ENCODE results near the gene SYS1. TPM values are rescaled to one million over a fixed set of nuclear protein-coding genes. Genes with fewer than 3 reads are reported as not detected.

Gene SYS1
- total RNA-seq, 1 donor from 2014 or later: 25.7 TPM

DNA sequence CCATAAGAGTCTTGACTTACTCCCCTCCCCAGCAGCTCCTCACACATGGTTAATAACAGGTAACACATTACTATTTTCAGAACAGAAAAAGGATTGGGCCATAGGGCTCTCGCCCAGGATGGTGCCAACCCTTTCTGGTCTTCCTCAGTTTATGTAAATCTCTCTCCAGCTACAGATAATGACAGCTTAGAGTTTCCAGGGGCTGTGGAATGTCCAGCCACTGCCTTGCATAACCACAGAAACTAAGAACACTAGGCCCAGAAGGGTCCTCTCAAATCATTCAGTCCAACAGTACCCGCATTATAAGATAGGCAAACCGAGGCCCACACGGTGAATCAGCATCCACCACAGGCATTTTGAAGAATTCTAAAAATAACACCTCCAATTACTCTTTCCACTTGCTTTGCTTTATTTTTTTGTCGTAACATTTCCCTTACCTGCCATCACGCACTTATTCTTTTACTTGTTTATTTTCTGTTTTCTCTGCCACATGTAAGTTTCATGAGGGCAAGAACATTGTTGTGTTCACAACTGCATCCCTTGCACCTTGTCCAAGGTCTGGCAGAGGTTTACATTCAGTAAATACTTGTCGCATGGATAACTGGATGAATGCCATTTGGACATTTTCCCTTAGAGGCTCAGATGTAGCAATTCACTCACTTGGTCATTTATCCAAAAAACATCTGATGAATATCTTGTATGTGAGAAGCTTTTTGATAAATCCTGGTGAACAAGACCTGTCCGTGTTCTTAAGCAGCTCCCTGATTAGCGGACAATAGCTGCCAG lies 8.3 kb upstream of the SYS1 start:
- DNase-seq (ENCODE audit: low spot score in 2 of 2) (no peak), FAIRE-seq (no peak)

DNA sequence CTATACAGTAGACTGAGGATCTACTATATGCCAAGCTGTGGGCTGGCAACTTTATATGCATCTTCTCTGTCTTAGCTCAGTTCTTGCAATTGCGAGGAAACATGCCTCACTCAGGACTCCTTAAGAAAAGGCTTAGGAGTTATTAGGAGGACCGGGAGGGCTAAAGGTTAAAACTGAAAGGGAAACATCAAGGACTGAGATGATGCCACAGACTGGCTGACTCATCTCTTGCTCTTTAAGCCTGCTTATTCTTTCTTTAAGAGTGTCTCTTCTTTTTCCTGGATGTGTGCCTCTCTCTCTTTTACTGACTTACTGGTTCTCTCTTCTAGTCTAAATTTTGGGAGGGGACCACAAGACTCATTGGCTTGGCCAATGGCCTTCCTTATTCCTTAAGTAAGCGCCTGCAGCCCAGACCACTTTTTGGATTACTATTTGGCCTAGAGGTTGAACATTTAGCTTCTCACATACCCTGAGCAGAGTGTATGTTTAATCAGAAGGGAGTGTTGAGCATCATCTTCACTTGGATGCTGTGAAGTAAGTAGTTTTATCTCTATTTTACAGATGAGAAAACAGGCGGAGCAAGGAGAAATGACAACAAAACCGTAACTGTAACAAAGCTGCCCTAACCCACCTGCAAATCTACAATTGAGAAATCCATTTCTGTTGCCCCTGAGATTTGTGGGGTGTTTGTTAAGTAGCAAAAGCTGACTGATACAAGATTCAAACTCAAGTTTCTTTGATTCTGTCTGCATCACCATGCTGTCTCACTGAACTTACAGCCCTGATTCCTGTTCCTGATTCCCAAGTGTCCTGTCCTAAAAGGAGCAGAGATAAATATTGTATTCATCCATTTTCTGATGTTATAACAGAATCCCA lies 7.5 kb upstream of the SYS1 start:
- no peak for FAIRE-seq

DNA sequence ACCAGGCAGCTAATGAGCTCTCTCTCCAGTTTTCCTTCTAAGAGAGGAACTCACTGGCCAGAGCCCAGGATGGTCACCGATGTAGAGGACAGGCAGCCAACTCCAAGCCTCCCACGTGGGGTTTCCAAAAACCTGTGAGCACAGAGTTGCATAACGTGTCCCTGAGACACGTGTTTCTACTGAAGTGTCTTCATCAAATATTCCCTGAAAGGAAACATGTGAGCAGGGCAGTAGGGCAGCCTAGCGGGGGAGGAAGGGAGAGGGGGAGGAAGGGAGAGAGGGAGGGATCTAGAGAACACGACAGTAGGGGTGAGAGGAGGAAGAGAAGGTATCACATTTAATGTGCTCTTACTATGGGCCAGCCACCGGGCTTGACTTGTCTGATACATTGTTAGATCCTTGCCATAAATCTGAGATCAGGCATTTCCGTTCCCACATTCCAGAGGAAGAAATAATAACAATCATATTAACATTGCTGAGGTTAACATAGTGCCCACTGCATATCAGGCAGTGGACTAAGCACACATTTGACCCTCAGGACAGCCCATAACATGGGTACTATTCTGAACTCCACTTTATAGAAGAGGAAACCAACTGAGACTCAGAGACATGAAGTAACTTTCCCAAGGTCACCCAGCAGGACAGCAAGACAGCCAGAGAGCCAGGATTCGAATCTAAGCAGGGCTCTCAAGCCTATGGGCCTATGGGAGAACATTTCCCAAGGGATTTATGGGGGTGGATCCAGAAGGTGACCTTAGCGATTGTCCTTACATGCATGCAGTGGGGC lies 4.5 kb upstream of the SYS1 start:
- no peak for FAIRE-seq

More for the DNA sequence above, 7.5 kb upstream of the SYS1 start:
- no peak for DNase-seq (ENCODE audit: low spot score in 2 of 2)

DNA sequence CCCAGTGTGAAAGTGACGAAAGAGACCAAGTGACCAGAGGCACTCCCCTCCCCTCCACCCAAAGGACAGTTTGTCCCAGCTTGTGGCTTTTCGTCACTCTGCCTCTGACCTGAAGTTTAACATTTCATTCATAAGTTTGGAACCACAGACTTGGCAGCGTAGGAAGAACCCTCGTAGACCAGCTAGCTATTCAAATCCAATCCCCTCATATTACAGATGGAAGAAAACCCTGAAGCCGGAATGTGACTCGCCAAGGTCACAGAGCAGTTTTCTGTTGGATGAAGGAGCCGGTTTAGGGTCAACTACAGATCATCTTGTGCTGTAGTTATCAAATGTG lies 3.9 kb upstream of the SYS1 start:
- DNase-seq (ENCODE audit: low spot score in 2 of 2) (no peak), FAIRE-seq (no peak)

More for the DNA sequence above, 4.5 kb upstream of the SYS1 start:
- DNase-seq (ENCODE audit: low spot score in 2 of 2): peak in 1 of 2 donors; percentile 62

DNA sequence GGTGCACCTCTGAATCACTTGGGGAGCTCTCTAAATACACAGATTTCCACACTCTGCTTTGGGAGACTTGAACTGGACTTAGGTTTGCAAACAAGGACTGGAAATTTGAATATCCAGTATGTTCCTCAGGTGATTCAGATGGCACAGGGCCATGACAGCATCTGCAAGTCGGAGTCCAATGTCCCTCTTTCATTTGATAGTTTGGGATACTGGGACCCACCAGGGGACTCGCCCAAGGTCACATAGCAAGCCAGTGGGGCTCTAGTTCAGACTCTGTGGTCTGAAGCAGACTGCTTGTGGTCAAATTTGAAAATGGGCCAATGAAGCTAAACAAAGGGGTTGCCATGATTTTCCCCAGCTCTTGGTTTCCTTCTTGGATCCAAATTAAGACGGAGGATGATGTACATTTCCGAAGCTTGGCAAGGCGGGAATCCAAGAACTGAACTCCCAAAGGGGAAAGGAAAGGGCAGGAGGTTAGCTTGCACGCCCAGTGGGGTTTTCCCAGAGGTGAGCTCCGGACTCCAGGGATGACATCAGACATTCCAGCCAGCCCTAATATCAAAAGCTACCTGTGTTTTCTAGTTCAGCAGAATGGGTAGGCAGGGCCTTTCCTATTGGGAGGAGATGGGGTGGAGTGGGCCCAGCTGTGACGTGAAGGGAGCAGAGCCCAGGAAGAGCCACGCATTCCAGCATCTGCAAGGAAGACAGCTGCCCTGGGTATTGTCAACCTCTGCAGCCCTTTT lies 3.4 kb upstream of the SYS1 start:
- DNase-seq (ENCODE audit: low spot score in 2 of 2) (no peak), FAIRE-seq (no peak)

DNA sequence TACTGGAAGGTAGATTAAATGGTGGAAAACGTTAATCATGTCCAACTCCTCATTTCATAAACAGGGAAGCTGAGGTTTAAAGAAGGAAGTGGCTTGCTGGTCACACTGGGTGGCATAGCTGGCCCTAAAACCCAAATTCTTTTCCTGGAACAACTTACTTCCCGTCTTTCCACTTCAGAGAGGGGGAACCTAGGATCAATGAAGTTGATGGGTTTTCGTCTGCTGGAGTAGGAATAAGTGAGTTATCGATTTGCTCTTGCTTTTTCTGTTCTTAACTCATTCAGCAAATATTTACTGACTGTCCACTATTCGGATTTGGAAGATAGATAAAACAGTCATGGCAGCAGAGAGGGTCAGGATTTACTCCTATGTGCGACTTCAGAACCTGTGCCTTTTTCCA lies 1.2 kb upstream of the SYS1 start:
- FAIRE-seq (no peak), DNase-seq (ENCODE audit: low spot score in 2 of 2) (no peak)

DNA sequence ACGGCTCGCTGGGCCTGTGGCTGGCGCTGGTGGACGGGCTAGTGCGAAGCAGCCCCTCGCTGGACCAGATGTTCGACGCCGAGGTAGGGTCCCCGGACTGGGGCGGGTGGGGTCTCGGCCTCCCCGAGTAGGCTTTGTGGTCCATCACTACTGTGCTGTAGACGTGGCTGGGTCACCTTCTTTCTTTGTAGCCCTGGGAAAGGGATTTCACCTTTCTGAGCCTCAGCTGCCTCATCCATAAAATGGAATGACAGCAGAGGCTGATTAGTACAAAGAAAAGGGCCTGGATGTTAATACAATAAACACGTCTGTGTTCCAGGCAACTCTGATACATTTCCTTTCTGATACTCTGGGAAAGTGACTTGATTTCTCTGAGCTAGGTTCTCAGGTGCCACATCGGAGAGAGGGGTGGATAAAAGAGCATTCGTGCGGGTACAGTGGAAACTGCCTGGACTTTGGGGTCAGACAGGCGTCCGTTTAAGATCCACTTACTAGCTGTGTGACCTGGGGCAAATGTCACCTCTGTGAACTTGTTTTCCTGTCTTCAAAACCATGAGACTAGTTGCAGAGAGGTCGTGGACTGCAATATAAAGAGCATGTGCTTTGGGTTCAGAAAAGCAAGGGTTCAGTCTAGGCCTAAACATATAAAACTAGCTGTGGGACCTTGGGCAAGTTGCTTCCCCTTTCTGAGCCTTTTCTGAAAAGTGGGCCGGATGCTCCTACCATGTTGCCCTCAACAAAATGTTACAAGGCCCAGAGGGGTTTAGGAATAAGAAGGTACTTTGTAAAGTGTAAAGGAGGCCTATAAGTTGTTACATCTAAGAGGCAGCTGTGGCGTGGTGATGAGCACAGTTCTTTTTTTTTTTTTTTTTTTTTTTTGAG lies 896 bp downstream of the SYS1 start:
- FAIRE-seq: no peak
- DNase-seq (ENCODE audit: low spot score in 2 of 2): no peak

DNA sequence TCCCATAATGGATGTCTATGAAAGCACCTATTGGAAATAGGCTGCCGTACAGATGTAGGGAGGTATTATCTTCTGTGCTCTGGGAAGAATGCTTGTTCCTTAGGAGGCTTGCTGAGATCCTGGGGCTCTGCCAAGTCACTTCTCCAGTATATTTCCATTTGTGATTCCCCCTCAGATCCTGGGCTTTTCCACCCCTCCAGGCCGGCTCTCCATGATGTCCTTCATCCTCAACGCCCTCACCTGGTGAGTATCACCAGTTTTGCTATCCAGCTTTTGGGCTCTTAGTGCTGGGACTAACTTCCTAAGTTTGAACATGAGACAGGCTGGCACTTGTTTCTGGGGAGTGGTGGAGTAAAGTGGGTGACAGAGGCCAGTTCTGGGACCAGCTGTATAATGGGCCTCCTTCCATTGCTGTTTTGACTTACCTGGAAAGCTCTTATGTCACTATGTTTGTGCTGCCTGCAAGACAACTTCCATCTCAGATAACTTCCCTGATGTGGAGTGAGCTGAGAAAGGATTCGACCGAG lies 2.6 kb downstream of the SYS1 start:
- no peak for FAIRE-seq
- no peak for DNase-seq (ENCODE audit: low spot score in 2 of 2)

DNA sequence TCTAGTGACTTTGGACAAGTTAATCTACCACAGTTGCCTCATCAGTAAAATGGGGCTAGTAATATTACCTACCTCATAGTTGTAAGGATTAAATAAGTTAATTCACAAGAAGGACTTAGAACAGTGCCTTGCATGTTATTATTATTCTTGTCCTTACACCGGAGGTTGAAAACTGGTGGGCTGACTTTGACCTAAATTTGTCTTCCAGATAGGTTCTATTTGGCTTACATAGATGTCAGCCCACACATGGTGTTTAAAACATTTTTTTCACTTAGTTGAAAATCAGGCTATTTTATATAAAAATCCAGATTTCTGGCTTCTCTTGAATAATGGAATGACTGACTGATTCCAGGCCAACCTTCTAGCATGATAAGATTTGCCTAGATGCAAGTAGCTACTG lies 3.2 kb downstream of the SYS1 start:
- DNase-seq (ENCODE audit: low spot score in 2 of 2) (no peak), FAIRE-seq (no peak)

DNA sequence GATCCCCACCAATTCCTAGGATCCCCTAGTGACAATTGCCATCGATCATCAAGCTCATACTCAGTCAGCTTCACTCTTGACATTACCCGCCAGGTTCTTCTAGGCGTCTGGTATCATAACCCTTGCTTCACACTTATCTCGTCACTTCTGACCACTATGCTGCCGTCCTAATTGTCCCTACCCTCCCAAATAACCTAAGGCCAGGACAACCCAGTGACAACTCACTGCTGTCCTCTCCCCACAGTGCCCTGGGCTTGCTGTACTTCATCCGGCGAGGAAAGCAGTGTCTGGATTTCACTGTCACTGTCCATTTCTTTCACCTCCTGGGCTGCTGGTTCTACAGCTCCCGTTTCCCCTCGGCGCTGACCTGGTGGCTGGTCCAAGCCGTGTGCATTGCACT lies 3.7 kb downstream of the SYS1 start:
- FAIRE-seq (no peak), DNase-seq (ENCODE audit: low spot score in 2 of 2) (no peak)

DNA sequence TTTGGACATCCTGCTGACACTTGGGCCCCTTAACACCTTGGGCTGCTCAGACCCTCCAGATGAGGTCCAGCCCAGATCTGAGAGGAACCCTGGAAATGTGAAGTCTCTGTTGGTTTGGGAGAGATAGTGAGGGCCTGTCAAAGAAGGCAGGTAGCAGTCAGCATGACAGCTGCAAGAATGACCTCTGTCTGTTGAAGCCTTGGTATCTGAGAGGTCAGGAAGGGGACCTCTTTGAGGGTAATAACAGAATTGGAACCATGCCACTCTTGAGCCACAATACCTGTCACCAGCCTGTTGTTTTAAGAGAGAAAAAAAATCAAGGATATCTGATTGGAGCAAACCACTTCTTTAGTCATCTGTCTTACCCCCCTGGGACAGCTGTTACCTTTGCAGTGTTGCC lies 4.2 kb downstream of the SYS1 start:
- FAIRE-seq: no peak
- DNase-seq (ENCODE audit: low spot score in 2 of 2): no peak

DNA sequence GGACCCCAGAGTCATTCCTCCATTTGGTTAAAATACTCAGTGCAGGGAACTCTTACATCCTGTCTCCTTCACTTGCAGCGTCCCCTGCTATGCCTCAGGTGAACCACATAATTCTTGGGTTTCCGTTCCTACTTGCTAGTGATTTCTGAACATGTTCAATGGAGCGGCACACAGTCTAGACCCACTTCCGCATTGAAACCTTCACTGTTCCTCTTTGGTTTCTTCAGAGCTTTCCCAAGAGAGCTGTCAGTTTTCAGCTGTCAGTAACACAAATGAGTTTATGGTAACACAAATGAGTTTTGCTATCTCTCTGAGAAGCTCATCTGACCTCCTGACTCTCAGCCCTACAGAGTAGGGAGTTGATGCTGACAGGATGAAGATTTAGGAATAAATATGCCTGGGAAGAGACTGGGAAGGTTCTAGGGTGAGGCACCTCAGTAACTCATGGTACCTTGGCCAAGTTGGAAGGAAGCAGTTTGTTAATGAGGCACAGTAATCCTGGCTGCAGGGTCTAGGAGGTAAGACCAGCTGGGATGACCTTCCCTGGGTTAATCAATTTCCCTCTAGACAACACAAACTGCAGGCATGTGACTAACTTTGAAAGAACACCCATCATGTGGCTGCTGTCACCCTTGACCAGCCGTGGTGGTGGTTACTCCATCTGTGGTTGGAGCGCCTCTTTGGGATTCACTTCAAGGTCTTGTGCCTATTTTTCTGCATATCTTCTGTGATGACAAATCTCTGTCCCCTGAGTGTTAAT lies 5.4 kb downstream of the SYS1 start:
- DNase-seq (ENCODE audit: low spot score in 2 of 2): no peak
- FAIRE-seq: no peak

DNA sequence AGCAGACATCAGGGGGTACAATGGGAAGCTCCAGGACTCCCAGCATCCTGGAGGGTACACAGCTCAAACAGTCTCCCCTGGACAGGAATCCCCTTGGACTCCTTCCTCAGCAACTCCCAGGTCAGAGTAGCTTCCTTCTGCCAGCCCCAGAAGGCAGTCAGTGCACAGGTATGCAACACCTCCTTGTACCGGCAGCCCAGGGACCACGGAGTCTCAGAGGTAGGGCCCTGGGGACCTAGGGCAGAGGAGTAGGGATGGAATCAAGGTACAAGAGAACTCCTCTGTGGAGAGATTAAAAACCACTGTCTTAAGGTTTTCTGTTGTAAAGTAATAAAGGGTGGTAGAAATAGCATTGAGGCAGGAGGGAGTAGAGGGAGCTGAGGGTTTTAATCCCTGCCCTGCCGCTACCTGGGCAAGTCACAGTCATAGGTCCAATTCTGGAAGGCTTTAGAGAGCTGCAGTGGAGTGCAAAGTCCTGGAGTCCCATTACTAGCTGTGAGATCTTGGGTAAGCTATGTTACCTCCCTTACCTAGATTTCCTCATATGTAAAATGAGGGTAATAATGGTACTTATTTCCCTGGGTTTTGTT lies 7.7 kb downstream of the SYS1 start:
- FAIRE-seq (no peak), DNase-seq (ENCODE audit: low spot score in 2 of 2) (no peak)

DNA sequence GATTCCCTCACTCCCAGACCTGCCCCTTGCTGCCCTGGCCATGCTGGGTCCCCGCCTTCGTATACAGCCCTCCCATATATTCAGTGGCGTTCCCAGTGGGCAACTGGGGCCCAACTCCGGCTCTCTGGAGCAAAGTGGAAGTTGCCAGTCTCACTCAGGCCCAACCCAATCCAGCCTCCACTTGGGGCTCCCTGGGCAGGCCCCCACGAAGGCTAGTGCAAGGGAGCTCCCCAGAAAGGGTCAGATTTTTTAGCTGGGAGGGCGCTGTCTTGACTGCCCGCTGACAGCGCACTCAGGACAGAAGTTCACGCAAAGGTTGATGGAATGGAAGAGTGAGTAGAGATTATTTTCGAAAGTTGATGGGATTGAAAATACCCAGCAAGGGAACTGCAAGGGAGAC lies 9.3 kb downstream of the SYS1 start:
- no peak for FAIRE-seq
- DNase-seq (ENCODE audit: low spot score in 2 of 2): no peak

DNA sequence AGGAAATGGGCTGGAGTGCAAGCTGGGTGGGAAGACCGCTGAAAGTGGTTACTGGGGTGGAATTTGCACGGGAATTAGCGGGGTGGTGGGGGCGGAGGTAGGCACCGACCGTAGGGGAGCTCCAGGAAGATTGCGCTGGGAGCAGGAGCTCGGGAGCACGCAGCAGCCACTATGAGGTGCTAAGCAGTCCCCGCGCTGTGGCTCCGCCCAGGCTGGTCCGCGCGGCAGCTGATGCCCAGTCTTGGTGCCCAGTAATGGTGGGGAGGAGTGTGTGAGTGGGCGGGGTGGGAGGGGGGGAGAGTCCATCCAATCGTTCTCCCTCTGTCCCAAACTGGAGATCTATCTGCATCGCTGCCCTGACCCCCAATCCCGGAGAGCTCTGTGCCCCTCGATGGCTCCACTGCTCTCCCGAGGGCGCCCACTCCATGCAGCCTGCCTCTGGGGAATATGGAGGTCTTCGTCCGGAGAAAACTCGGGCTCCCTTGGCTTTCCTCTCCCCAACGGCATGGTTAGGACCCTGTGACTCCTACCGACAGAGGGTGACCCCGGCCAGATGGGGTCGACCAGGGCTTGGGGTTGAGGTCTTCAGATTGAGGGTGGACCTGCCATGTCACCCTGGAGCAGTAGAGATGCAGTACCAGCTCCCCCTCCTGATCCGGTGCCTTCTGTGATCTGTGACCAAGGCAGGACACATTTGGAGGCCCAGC lies 9.8 kb downstream of the SYS1 start:
- FAIRE-seq (no peak), DNase-seq (ENCODE audit: low spot score in 2 of 2) (peak in 1 of 2 donors; percentile 55)

DNA sequence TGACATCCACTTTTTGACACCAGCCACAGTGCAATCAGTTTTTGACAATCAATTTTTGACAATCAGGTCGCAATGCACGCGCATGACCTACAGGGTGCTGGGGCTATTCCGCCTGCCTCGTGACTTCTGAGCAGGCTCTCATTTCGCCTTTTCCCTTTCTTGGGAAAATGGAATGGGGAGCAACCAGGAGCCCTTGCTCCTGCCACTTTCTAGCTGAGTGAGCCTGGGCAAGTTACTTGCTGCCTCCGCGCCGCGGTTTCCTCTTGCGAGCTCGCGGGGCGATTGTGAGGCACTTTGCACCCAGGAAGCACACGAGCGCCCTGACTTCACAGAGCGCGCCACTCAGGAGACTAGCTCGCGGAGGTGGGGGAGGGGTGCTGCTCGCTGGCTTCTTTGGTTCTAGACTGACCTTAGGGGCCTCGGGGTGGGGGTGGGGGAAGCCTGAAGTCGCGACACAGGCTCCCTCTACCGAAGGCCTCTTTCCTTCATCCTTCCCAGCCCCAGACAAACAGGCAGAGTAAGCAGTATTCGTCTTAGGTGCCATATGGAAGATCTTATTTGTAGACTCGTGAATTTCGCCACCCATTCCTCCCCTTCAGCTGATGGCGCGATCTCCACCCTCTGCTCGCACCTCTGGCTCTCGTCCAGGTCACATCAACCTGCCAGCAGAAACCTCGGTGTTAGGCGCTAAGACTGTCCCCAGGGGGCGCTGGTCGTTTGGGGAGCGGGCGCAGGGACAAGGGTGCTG lies 10.6 kb downstream of the SYS1 start:
- no peak for FAIRE-seq
- peak; percentile 46 to 82 for DNase-seq (ENCODE audit: low spot score in 2 of 2)

DNA sequence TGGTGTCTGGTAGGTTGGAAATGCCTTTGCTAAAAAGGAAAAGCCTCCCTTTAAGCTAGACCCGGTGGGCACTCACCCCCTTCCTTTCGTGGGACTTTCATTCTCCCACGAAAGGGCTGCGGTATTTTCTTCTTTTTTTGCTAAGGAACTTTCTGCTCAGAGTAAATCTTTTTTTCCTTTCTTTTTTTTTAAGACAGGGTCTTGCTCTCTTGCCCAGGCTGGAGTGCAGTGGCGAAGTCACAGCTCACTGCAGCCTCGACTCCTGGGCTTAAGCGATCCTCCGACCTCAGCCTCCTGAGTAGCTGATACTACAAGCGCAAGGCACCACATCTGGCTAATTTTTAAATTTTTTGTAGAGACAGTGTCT lies 11.1 kb downstream of the SYS1 start:
- DNase-seq (ENCODE audit: low spot score in 2 of 2): no peak
- FAIRE-seq: no peak
